IPS-NIHi7 (cell line): ENCODE measurements around the gene OR2T1.
"Not testable (repeated sequence)": the region's sequence is repeated elsewhere in the genome, so short reads cannot be mapped to it uniquely, and the experiment has no call there.

Experiments used
- DNase-seq: peaks from one replicate; pipeline ENCODE4 v3.0.0; 2012; ENCODE audit warnings: mixed read lengths; ENCODE audit errors: extremely low spot score

The OR2T1 gene

GRCh38 chr1:248434913-248435312 is 32.1 kb downstream of the OR2T1 start:
- DNase-seq: not testable (repeated sequence)

- not testable (repeated sequence) for DNase-seq
Measured at GRCh38 chr1:248436303-248436702, 33.5 kb downstream of the OR2T1 start.

DNA sequence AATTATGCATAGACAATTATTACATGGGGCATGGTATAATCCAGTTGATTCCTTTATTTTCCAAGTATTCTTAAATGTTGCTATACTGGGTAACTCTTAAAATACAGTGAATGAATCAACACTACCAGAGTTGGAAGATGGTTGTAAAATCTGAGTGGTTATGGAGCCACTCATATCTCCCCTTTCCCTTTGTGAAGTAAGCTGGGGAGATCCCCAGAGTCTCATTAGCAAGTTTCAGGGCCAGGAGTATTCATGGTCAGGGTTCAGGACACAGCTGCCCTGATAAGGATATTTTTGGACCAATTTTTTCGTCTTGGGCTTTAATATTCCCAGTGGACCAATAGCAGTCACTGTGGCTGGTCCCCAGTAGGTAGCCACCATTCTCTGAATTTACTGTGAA is 35.8 kb downstream of the OR2T1 start:
- DNase-seq: not testable (repeated sequence)

DNA sequence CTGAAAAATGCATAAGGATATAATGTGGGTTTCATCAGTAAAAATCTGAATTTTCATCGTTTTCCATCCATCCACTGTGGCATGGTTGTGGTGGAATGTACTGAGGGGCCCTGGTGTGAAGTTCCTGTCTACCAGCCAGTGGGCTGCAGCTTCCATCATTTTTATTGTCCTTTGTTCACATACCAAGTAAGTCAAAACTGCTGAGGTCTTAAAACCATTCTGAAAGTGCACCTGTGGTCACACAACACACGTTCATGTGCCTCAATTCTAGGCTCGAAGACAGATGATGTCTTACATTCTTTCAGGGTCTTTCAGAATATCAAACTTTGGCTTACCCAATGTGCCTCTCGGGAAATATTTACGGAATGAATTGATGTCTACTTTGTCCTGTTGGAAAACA is 36.4 kb downstream of the OR2T1 start:
- DNase-seq: not testable (repeated sequence)

GRCh38 chr1:248442500-248443277 is 39.8 kb downstream of the OR2T1 start:
- not testable (repeated sequence) for DNase-seq

GRCh38 chr1:248444603-248445002 is 41.8 kb downstream of the OR2T1 start:
- not testable (repeated sequence) for DNase-seq

DNA sequence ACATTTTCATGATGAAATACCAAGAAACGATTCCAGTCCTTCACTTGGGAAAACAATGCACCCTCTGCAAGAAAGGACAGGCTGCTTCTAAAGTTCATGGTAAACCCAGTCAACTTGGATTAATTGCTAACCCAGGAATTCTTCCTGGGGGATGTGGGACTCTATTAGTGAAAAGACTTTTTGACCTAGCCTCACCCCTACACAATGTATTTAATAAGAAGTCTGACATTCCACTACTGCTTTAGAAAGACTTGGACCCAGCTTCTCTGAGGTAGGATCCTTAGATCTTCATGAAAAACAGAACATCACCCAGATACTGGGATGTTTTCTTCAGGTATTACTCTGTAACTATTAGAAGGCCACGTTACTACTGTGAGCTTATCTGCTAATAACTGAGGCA is 42.6 kb downstream of the OR2T1 start, which contains the start of gene OR2T2:
Gene OR2T2, plus strand, starts transcription at position 239 of the 400 bp plus-strand sequence. CDS start 7,161 bp downstream, outside the sequence.
- DNase-seq: not testable (repeated sequence)

GRCh38 chr1:248448409-248449074 is 45.7 kb downstream of the OR2T1 start:
- not testable (repeated sequence) for DNase-seq

DNA sequence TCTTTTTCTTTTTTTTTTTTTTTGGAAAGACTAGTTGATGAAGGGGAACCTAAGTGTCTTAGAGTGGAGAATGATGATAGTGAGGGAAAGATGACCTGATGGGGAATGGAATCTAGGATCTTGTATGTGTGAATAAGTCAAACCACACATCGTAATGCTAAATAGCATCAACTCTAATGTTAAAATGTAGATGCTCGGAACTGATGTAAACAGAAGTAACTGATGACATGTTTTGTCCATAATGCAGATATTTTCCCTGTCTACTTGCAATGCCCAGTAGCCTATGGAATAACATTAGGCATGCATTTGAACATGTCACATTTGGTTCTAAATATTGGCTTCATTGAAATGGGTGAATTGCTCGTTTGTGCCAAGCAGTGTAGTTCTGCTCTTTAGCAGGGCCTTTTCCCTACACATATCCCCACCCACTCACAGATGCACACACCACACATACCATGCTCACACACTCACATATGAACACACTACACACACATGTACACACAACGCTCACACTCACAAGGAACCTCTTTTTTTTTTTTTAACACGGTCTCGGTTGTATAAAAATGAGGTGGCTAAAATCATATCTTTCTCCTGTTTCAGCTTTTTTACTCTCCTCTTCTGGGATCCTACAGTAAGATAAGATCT is 47.1 kb downstream of the OR2T1 start:
- not testable (repeated sequence) for DNase-seq

GRCh38 chr1:248450466-248451145 is 47.8 kb downstream of the OR2T1 start:
- DNase-seq: not testable (repeated sequence)

DNA sequence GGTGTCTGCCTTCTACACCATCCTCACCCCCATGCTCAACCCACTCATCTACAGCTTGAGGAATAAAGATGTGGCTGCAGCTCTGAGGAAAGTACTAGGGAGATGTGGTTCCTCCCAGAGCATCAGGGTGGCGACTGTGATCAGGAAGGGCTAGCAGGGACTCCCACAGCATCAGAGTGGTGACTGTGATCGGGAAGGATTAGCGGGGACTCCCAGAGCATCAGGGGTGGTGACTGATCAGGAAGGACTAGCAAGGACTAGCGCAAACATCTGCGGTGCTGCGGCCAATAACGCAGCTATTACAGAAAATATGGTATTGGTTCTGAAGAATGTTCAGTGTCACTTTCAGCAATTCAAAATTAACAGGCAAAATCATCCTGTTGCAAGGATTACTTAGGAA is 50.8 kb downstream of the OR2T1 start:
- DNase-seq: not testable (repeated sequence)

DNA sequence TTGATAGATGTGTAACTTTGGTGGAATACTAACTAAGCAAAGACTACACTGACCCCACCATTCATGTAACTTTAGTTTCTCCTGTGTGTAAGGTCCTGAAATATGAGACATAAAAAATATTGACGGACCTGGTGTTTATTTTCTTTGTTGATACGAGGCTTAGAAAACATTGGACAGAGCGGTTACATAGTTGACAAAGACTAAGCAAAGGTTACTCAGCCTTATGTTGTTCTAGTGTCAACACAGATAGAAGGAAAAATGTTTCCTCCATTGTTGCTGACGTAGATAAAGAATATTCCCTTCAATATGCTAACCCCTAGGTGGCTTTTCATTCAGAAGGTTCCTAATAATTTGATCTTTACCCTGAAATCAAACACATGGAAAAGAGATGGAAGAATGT is 52.2 kb downstream of the OR2T1 start:
- DNase-seq: not testable (repeated sequence)

GRCh38 chr1:248456635-248457034 is 53.8 kb downstream of the OR2T1 start:
- not testable (repeated sequence) for DNase-seq
